Fibroblast of lung (primary cell): ENCODE measurements around the gene DOCK4. TPM values are rescaled to one million over a fixed set of nuclear protein-coding genes. Genes with fewer than 3 reads are reported as not detected.

Source experiments
- DNase-seq, 2 donors: peaks; one replicate each; pipeline versions ENCODE4 v3.0.0 to v3.0.0-alpha.2; 2010; ENCODE audit warnings: low read depth in 2 of 2
- H2AFZ ChIP-seq: 2 replicates; pipeline ENCODE4 v1.5.1; 2012; ENCODE audit warnings: low read length, control low read depth, inconsistent platforms
- H3K27ac ChIP-seq: 2 replicates; pipeline ENCODE4 v1.5.1; 2011; ENCODE audit warnings: low read length, control low read depth; ENCODE audit not compliant: insufficient read depth
- H3K27me3 ChIP-seq: 2 replicates; pipeline ENCODE4 v1.5.1; 2011; ENCODE audit warnings: mild to moderate bottlenecking, low read length; ENCODE audit not compliant: control insufficient read depth, insufficient read depth
- H3K36me3 ChIP-seq: 2 replicates; pipeline ENCODE4 v1.5.1; 2011; ENCODE audit warnings: low read length; ENCODE audit not compliant: control insufficient read depth, insufficient read depth
- H3K4me1 ChIP-seq: 2 replicates; pipeline ENCODE4 v1.5.1; 2011; ENCODE audit warnings: low read length; ENCODE audit not compliant: control insufficient read depth, insufficient read depth; ENCODE audit errors: extremely low read depth
- H3K4me2 ChIP-seq: 2 replicates; pipeline ENCODE4 v1.5.1; 2011; ENCODE audit warnings: low read length, control low read depth; ENCODE audit not compliant: insufficient read depth; ENCODE audit errors: extremely low read depth
- H3K4me3 ChIP-seq, 4 experiments: fragments of 200-600 bp in 1 of 4; sonication (generic) in 1 of 4; replicated peaks in 1 of 4; 2 replicates each; pipeline ENCODE4 v1.5.1; 2011 to 2016; ENCODE audit warnings: low read length in 4 of 4, low read depth in 3 of 4, mild to moderate bottlenecking in 3 of 4, control low read depth in 2 of 4, inconsistent platforms in 1 of 4, mixed read lengths in 1 of 4; ENCODE audit not compliant: insufficient read depth in 1 of 4; ENCODE audit errors: control extremely low read depth in 1 of 4
- H3K79me2 ChIP-seq: 2 replicates; pipeline ENCODE4 v1.5.1; 2012; ENCODE audit warnings: mild to moderate bottlenecking, low read length, inconsistent platforms; ENCODE audit not compliant: control insufficient read depth, insufficient read depth
- H3K9ac ChIP-seq: 2 replicates; pipeline ENCODE4 v1.5.1; 2011; ENCODE audit warnings: mild to moderate bottlenecking, low read length, control low read depth; ENCODE audit not compliant: insufficient read depth
- H3K9me3 ChIP-seq: 2 replicates; pipeline ENCODE4 v1.5.1; 2012; ENCODE audit warnings: low read depth, low read length; ENCODE audit not compliant: control insufficient read depth, insufficient read depth
- H4K20me1 ChIP-seq: 2 replicates; pipeline ENCODE4 v1.5.1; 2011; ENCODE audit warnings: low read length; ENCODE audit not compliant: control insufficient read depth, insufficient read depth; ENCODE audit errors: extremely low read depth
- CTCF ChIP-seq, 2 donors: IDR thresholded peaks in 1 of 2; conservative IDR thresholded peaks in 1 of 2; 1 replicate in 1 of 2; 2 replicates in 1 of 2; pipeline ENCODE4 v1.5.1; 2011 to 2012; ENCODE audit warnings: low read length in 2 of 2, control low read depth in 1 of 2, inconsistent platforms in 1 of 2, low read depth in 1 of 2, mild to moderate bottlenecking in 1 of 2
- EZH2 ChIP-seq: IDR thresholded peaks from 2 replicates; pipeline ENCODE4 v1.5.1; 2012; ENCODE audit warnings: low read length, control low read depth, mild to moderate bottlenecking; ENCODE audit errors: missing control alignments
- polyA minus RNA-seq: library from RNA; depleted of rRNA, polyadenylated mRNA; stranded (reverse); fragments of >200 nt; gene quantifications from 2 replicates; pipeline ENCODE4 v1.2.3, GENCODE V29; 2011; ENCODE audit warnings: low replicate concordance
- polyA plus RNA-seq, 2 donors: library from polyadenylated mRNA; depleted of rRNA in 1 of 2; stranded (reverse) in 1 of 2; unstranded in 1 of 2; fragments of >200 nt; gene quantifications; 2 replicates each; pipeline ENCODE4 v1.2.1, GENCODE V29; 2011 to 2012; ENCODE audit warnings: missing spikeins in 1 of 2
- total RNA-seq: library from RNA; depleted of rRNA; stranded (reverse); fragments of >200 nt; gene quantifications from 2 replicates; pipeline ENCODE4 v1.2.1, GENCODE V29; 2014

DOCK4 gene
- total RNA-seq (30.3 and 39.3 TPM in 2 replicates), polyA plus RNA-seq (20.8 and 31.9 TPM in 2 replicates), polyA minus RNA-seq (18.3 and 22.5 TPM in 2 replicates)
- 12.9 and 14.5 TPM in 2 replicates for polyA plus RNA-seq (2012)

- no peaks in the 10 kb centered on the region for H3K27me3 ChIP-seq
- H3K9me3 ChIP-seq: no peaks in the 10 kb centered on the region
- peak; percentile 98 to 99 for DNase-seq
- peak within 1 kb of the TSS; percentile 79 for H3K9ac ChIP-seq
- H3K4me3 ChIP-seq: peak within 1 kb of the TSS; percentile 83 to 100 (median 98)
- H3K36me3 ChIP-seq: no peaks in the 10 kb centered on the region
- TF ChIP-seq EZH2 (no peak), CTCF (conservative IDR thresholded peaks at IDR 0.05 in 1 of 2, IDR thresholded peaks at IDR 0.05 in 1 of 2; ENCODE audit: low read depth in 1 of 2, low read length in 2 of 2) (peak in 1 of 2 donors; percentile 10)
- peak within 1 kb of the TSS; percentile 91 for H3K27ac ChIP-seq
- H3K4me1 ChIP-seq: no peaks in the 10 kb centered on the region
- H3K79me2 ChIP-seq: peaks cover 52% of the 10 kb centered on the region
- H2AFZ ChIP-seq: peak within 1 kb of the TSS; percentile 92
- no peaks in the 10 kb centered on the region for H4K20me1 ChIP-seq
- H3K4me2 ChIP-seq: peak within 1 kb of the TSS; percentile 90
Observed at GRCh38 chr7:112206238-112206990, at the start of gene DOCK4, which contains the start of gene ZNF277. TSS of gene DOCK4 (minus strand) at chr7:112206399. CDS start at chr7:112206138, 261 bp downstream. TSS of gene ZNF277 (plus strand) at chr7:112206695. CDS start at chr7:112206717, 22 bp downstream.

- peak in 1 of 2 donors; percentile 28 for DNase-seq
- Histone ChIP-seq H2AFZ (no peak overlapping the region), H3K9ac (no peak overlapping the region), H3K27ac (no peak overlapping the region), H3K9me3 (no peaks in the 10 kb centered on the region), H3K36me3 (no peaks in the 10 kb centered on the region), H3K4me1 (no peaks in the 10 kb centered on the region), H4K20me1 (no peaks in the 10 kb centered on the region), H3K4me3 (no peak overlapping the region), H3K27me3 (no peaks in the 10 kb centered on the region), H3K79me2 (no peaks in the 10 kb centered on the region), H3K4me2 (no peak overlapping the region)
- TF ChIP-seq EZH2 (no peak), CTCF (conservative IDR thresholded peaks at IDR 0.05 in 1 of 2, IDR thresholded peaks at IDR 0.05 in 1 of 2; ENCODE audit: low read depth in 1 of 2, low read length in 2 of 2) (no peak)
Observed at GRCh38 chr7:112255388-112255720, 49.2 kb upstream of the DOCK4 start.

GRCh38 chr7:112254709-112255387, 48.6 kb upstream of the DOCK4 start:
- no peak overlapping the region for H3K9ac ChIP-seq
- no peaks in the 10 kb centered on the region for H3K79me2 ChIP-seq
- no peak overlapping the region for H3K4me3 ChIP-seq
- no peaks in the 10 kb centered on the region for H4K20me1 ChIP-seq
- H3K4me2 ChIP-seq: no peak overlapping the region
- H3K9me3 ChIP-seq: no peaks in the 10 kb centered on the region
- no peaks in the 10 kb centered on the region for H3K4me1 ChIP-seq
- no peaks in the 10 kb centered on the region for H3K27me3 ChIP-seq
- DNase-seq: no peak
- no peak for TF ChIP-seq CTCF (conservative IDR thresholded peaks at IDR 0.05 in 1 of 2, IDR thresholded peaks at IDR 0.05 in 1 of 2; ENCODE audit: low read depth in 1 of 2, low read length in 2 of 2)
- TF ChIP-seq EZH2: no peak
- H2AFZ ChIP-seq: no peak overlapping the region
- no peaks in the 10 kb centered on the region for H3K36me3 ChIP-seq
- no peak overlapping the region for H3K27ac ChIP-seq
